ENCODE measurements around the gene PCGF3.

- TF ChIP-seq ZNF274 (IDR thresholded peaks at IDR 0.05; ENCODE audit: low read depth, low read length), result no peak
- no peak for TF ChIP-seq SUZ12 (IDR thresholded peaks at IDR 0.05; ENCODE audit: extremely low read depth, insufficient read depth, insufficient read length)
These were observed 42.0 kb downstream of the PCGF3 start for GRCh38 chr4:747546-748170.
